ENCODE results near the gene MED13L. TPM values are rescaled to one million over a fixed set of nuclear protein-coding genes. Genes with fewer than 3 reads are reported as not detected.
A peak's percentile ranks its signal among the peaks of the same experiment; 100 is the strongest.

MED13L gene
- total and polyA plus RNA-seq, 8 donors: 10.3 to 93.8 (median 53.0) TPM

GRCh38 chr12:116249938-116250337 is 27.6 kb downstream of the MED13L start:
- intact Hi-C loops (cut with DNase I): loop anchor here in 1 of 3 donors (10.0 kb wide), 1 partner anchor 255 kb away; no protein-coding TSS in a partner anchor
- FAIRE-seq (no peak), ATAC-seq (no peak), DNase-seq (no peak)
- no peak overlapping the region for H3K27ac ChIP-seq
- no peak overlapping the region for H3K4me3 ChIP-seq
- H3K36me3 ChIP-seq: no peaks in the 10 kb centered on the region
- H3K27me3 ChIP-seq: no peaks in the 10 kb centered on the region
- TF ChIP-seq CTCF (IDR thresholded peaks at IDR 0.05): no peak
- 92 to 94% methylated on average over 2 of the region's 2 CpGs for WGBS, 2 donors
- H3K9me3 ChIP-seq: peaks cover 0 to 3% (median 0%) of the 10 kb centered on the region in 4 donors
- H3K4me1 ChIP-seq: peaks cover 5 to 34% (median 27%) of the 10 kb centered on the region in 3 donors

GRCh38 chr12:116248930-116249329 is 28.6 kb downstream of the MED13L start:
- H3K27ac ChIP-seq: no peak overlapping the region
- peaks cover 0 to 3% (median 0%) of the 10 kb centered on the region in 4 donors for H3K9me3 ChIP-seq
- TF ChIP-seq CTCF (IDR thresholded peaks at IDR 0.05): no peak
- intact Hi-C loops (cut with DNase I): loop anchor here in 1 of 3 donors (10.0 kb wide), 1 partner anchor 254 kb away; no protein-coding TSS in a partner anchor
- no peak overlapping the region for H3K4me3 ChIP-seq
- FAIRE-seq (no peak), DNase-seq (no peak), ATAC-seq (peak in 1 of 4 donors; percentile 19)
- H3K4me1 ChIP-seq: peaks cover 5 to 39% (median 35%) of the 10 kb centered on the region in 3 donors
- H3K36me3 ChIP-seq: no peaks in the 10 kb centered on the region
- no peaks in the 10 kb centered on the region for H3K27me3 ChIP-seq

- no peak for FAIRE-seq
Measured at GRCh38 chr12:116248433-116248832, 29.1 kb downstream of the MED13L start.

GRCh38 chr12:116247377-116247776 is 30.1 kb downstream of the MED13L start:
- Histone ChIP-seq H3K27me3 (no peaks in the 10 kb centered on the region), H3K27ac (no peak overlapping the region), H3K36me3 (no peaks in the 10 kb centered on the region), H3K4me3 (no peak overlapping the region), H3K9me3 (peaks cover 0 to 3% (median 0%) of the 10 kb centered on the region in 4 donors), H3K4me1 (peaks cover 5 to 51% (median 51%) of the 10 kb centered on the region in 3 donors)
- no peak for DNase-seq
- intact Hi-C loops (cut with DNase I): loop anchor here in 1 of 3 donors (10.0 kb wide), 1 partner anchor 253 kb away; no protein-coding TSS in a partner anchor
- no peak for TF ChIP-seq CTCF (IDR thresholded peaks at IDR 0.05)
- FAIRE-seq: no peak
- no peak for ATAC-seq
- 58 to 71% methylated on average over 3 of the region's 3 CpGs for WGBS, 2 donors

More at GRCh38 chr12:116248433-116248832, 29.1 kb downstream of the MED13L start:
- H3K27ac ChIP-seq: no peak overlapping the region
- H3K9me3 ChIP-seq: peaks cover 0 to 3% (median 0%) of the 10 kb centered on the region in 4 donors
- no peaks in the 10 kb centered on the region for H3K27me3 ChIP-seq
- H3K4me3 ChIP-seq: no peak overlapping the region
- DNase-seq: no peak
- H3K4me1 ChIP-seq: peaks cover 5 to 44% (median 40%) of the 10 kb centered on the region in 3 donors
- H3K36me3 ChIP-seq: no peaks in the 10 kb centered on the region
- no peak for TF ChIP-seq CTCF (IDR thresholded peaks at IDR 0.05)
- no peak for ATAC-seq
- intact Hi-C loops (cut with DNase I): loop anchor here in 1 of 3 donors (10.0 kb wide), 1 partner anchor 254 kb away; no protein-coding TSS in a partner anchor

- 87 to 89% methylated on average over 5 of the region's 5 CpGs for WGBS, 2 donors
- Histone ChIP-seq H3K9me3 (peaks cover 0 to 3% (median 0%) of the 10 kb centered on the region in 4 donors), H3K4me3 (no peak overlapping the region), H3K27me3 (no peaks in the 10 kb centered on the region), H3K27ac (no peak overlapping the region), H3K4me1 (peaks cover 5 to 52% (median 51%) of the 10 kb centered on the region in 3 donors), H3K36me3 (no peaks in the 10 kb centered on the region)
- no peak for TF ChIP-seq CTCF (IDR thresholded peaks at IDR 0.05)
- ATAC-seq (no peak), DNase-seq (no peak), FAIRE-seq (no peak)
- intact Hi-C loops (cut with DNase I): loop anchor here in 1 of 3 donors (10.0 kb wide), 1 partner anchor 252 kb away; no protein-coding TSS in a partner anchor
Measured at GRCh38 chr12:116246490-116247179, 30.9 kb downstream of the MED13L start.

All from pancreas (tissue), 10 donors.